HPDE6-E6E7 (cell line): ENCODE measurements around the gene CACNB4.
"Not testable (repeated sequence)": the region's sequence is repeated elsewhere in the genome, so short reads cannot be mapped to it uniquely, and the experiment has no call there.

Source experiments
- DNase-seq: peaks from one replicate; pipeline ENCODE4 v3.0.0; 2011; ENCODE audit warnings: missing footprints; ENCODE audit errors: extremely low spot score

Gene CACNB4

DNA sequence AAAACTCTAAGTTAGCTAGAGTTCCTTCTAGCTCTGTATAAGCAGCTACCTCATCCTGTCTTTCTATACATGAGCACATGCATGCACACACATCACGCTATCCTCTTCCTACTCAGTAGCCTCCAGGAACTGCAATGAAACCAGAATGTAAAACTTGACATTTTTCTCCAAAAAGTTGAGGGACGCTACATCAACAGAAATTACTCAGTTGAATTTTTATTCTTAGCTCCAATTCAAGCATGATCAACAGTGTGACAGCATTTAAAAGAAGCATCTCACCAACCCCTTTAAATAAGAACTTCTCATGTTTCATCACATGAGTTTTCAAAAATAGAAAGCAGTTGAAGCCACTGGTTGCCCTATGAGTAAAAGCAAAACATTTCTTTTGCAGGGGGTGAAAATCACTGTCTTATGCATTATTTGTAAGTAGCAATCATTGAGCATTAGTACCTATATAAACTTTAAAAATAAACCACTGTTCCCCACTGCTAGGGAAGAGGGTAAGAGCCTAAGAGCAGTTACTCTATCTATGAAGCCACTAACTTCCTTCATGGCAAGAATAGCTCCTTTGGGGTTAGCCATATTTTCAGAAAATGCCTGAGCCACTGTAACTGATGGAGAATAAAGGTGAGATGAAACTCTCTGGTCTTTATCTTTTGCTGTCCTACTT lies 192.7 kb downstream of the CACNB4 start:
- DNase-seq, result no peak

- DNase-seq, result no peak
Observed at GRCh38 chr2:151904807-151905206, 194.0 kb downstream of the CACNB4 start.

DNA sequence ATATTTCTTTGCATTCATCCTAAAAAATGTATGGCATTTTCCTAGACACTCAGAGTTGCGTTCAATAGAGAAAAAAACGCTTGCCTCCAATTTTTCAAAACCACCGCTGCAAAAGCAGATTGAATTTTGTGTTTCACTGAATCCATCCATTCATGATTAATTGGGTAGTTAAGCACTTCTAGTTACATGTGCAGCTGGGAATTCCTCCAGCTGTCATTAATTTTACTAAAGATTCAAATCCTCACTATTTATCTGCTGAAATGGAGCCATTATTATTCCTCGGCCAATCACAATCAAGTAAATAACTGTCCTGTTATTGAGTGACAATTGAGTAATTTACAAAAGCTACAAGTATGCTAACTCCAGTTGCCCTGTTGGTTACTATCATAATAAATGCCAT lies 194.8 kb downstream of the CACNB4 start:
- no peak for DNase-seq

GRCh38 chr2:151902829-151903228 lies 196.0 kb downstream of the CACNB4 start:
- DNase-seq, result no peak

- DNase-seq, result no peak
Observed at GRCh38 chr2:151900331-151900730, 198.5 kb downstream of the CACNB4 start.

DNA sequence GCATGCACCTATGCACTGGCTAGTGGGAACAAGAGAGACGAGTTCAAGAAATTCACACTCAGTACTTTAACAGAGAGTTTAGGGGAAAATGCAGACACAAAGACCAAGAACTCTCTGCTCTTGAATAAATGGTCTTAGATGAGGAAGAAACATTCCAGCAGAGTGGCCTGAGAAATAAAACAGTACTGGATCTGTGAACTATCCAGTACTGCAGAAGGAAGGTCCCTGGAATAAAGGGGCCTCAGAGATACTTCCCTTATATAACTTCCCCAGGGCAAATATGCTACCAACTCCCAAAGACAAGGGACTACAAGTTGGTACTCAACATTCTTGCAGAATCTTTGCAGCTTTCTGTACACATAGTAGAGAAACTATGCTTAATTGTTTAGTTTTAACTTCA lies 199.7 kb downstream of the CACNB4 start:
- no peak for DNase-seq

DNA sequence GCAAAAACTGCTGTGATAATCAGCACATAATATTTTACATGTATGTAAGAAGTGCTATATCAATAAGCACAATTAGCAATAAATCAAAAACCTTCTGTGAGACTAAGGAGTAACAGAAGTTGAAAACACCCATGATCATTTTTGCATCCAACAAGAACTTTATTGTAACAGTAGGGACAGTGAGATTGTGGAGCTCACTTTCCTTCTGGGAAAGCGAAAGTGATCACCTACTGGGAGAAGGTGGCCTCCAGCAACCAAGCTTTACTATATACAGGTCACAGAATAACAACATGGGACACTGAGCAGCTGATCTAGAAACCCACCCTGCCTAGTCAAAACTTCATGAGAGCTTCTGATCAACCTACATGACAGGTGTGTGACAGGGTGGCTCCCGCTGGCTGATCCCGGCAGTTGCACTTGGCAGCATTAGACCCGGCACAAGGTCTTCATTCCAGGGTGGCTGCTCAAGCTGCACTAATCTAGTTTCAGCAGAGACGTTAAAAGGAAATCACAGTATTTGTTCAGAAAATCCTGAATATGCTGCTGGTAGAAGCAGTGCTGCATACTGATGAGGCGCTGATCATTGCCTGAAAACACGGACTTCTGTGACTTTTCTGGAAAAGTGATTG lies 207.2 kb downstream of the CACNB4 start:
- DNase-seq, result no peak

DNA sequence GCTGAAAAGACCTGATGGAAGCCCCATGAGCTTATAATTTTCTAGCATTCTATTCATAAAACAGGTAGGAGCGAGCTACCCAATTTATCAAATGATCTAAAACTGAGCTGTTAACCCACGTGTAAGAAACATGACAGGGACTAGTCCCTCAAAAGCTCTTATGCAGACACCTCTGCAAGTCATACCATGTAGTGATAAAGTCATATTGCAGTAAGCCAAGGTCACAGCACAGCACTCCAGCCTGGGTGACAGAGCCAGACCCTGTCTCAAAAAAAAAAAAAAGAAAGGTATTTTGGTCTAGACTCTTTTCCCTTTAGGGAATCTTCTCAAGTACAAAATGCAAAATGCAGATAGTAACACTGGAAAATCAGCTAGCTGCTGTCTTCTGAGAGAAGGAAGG lies 211.7 kb downstream of the CACNB4 start:
- no peak for DNase-seq

DNA sequence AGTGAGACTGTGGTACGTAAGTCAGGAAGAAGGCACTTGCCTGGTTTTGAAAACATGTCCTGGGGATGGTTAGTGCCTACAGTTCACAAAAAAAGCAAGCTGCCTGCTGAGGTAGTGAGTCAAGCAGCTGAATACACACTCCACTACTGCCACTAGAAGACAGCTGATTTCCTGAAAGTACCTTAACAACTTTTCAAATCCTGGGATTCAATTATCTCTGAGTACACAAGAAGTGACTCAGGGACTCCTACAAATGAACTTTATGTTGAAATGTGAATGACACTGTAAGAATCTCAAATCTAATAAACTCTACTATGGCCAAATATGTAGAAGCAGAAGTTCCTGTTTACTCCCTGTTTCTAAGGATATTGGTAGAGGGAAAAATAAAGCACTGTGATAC lies 212.6 kb downstream of the CACNB4 start:
- peak; percentile 12 for DNase-seq

GRCh38 chr2:151882786-151883445 lies 215.9 kb downstream of the CACNB4 start:
- no peak for DNase-seq

- no peak for DNase-seq
Observed at GRCh38 chr2:151881342-151881741, 217.5 kb downstream of the CACNB4 start.

GRCh38 chr2:151880586-151880985 lies 218.3 kb downstream of the CACNB4 start:
- DNase-seq, result no peak

- DNase-seq, result no peak
Observed at GRCh38 chr2:151878655-151879563, 219.9 kb downstream of the CACNB4 start.

DNA sequence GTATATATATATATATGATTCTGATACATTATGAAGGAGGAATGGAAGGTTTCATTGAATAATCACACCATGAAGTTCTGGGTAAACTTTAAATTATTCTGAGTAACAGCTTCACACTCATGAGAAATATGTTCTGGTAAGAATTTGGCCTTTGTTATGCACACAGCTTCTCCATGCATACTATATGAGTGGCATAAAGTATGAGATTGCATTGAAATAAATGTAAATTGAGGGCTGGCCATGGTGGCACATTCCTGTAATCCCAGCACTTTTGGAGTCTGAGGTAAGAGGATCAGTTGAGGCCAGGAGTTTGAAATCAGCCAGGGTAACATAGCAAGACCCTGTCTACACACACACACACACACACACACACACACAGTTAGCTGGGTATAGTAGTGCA lies 220.6 kb downstream of the CACNB4 start:
- no peak for DNase-seq

DNA sequence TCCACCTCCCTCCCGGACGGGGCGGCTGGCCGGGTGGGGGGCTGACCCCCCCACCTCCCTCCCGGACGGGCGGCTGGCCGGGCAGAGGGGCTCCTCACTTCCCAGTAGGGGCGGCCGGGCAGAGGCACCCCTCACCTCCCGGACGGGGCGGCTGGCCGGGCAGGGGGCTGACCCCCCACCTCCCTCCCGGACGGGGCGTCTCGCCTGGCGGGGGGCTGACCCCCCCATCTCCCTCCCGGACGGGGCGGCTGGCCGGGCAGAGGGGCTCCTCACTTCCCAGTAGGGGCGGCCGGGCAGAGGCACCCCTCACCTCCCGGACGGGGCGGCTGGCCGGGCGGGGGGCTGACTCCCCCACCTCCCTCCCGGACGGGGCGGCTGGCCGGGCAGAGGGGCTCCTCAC lies 223.2 kb downstream of the CACNB4 start:
- DNase-seq, result not testable (repeated sequence)

- DNase-seq, result no peak
Observed at GRCh38 chr2:151872463-151872862, 226.4 kb downstream of the CACNB4 start.

DNA sequence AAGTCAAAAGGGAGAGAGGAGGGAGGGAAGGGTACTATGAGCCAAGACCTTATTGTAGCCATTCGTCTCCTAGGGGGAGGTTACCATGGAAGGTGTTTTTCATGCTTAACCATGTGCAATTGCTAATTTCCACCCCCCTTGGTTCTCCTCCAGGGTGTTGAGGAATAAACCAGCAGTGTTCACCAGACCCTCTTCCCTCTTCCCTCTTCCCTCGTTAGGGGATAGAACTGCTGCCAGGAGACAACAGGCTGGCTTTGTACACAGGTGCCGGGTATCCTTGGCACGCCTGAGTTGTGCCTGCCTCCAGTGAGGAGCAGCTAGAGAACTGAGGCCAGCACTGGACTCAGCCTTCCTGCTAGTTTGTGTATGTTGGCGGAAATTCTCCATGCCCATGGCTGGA lies 229.6 kb downstream of the CACNB4 start:
- no peak for DNase-seq

DNA sequence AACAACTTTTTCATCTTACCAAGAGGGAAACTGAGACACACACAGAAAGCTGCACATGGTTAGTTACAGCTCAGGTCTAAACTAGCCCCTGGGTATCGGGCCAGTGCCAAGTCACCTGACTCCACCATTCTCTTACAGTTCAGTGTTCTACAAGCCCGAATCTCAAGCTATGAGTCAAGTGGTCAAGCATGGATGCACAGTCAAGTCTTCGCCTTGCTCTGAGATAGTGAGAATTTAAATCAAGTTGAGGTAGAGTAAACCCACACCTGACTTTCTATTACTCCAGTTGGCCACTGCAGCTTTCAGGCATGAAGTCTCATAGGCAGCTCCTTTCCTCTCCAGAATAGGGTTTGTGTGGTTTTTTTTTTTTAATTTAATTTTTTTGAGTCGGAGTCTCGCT lies 236.1 kb downstream of the CACNB4 start:
- no peak for DNase-seq

DNA sequence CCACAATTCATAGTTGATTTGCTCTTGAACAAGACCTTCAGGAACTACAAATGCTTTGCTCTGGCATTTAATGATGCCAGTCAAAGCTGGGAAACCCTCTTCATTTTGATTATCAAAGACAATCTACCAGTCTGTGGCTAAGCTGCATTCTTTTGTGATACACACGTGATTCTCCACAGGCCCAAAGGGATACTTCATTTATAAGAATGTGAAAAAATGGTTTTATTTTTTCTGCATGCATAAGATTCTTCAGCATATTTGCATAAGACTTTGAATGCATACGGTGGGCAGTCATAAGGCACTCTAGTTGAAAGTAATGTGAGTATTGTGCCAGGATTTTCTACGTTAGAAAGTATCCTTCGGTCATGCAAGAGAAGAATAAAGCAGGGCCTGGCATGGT lies 237.7 kb downstream of the CACNB4 start:
- DNase-seq, result no peak

DNA sequence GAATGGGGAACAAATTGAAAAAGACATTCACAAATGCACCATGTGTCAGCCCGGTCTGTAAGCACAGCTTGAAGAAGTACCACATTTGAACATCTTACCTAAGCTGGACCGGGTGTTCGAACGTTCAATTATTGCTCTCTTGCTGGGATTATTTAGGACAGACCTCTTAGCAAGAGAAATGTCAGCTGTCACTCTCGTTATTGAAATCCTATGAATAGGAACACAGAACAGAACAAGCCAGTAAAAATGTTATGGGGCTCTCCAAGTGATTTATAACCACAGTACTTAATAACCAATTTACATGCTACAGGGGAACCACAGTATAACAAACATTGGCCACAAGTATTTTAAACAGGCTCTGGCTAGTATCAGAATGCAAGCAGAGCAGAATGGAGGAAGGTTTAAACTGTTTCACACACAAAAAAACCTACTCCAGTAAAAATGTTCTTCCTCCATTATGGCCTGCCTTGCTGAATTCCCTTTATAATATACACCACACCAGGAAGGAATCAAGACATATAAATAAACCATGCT lies 238.2 kb downstream of the CACNB4 start:
- no peak for DNase-seq

GRCh38 chr2:151860210-151860609 lies 238.6 kb downstream of the CACNB4 start:
- DNase-seq, result no peak

GRCh38 chr2:151857650-151858049 lies 241.2 kb downstream of the CACNB4 start:
- peak; percentile 14 for DNase-seq
